ENCODE results near the gene IL31.

Gene IL31

GRCh38 chr12:122201381-122201780 lies 27.4 kb upstream of the IL31 start:
- DNase-seq (ENCODE audit: extremely low read depth, low read depth), result no peak

GRCh38 chr12:122200541-122201175 lies 26.6 kb upstream of the IL31 start:
- no peak for DNase-seq (ENCODE audit: extremely low read depth, low read depth)
- no peak for TF ChIP-seq CTCF (IDR thresholded peaks at IDR 0.05; ENCODE audit: low read depth, low read length)

More at GRCh38 chr12:122201381-122201780, 27.4 kb upstream of the IL31 start:
- no peak for TF ChIP-seq CTCF (IDR thresholded peaks at IDR 0.05; ENCODE audit: low read depth, low read length)

GRCh38 chr12:122199484-122200355 lies 25.7 kb upstream of the IL31 start:
- no peak for TF ChIP-seq CTCF (IDR thresholded peaks at IDR 0.05; ENCODE audit: low read depth, low read length)
- DNase-seq (ENCODE audit: extremely low read depth, low read depth), result no peak

DNA sequence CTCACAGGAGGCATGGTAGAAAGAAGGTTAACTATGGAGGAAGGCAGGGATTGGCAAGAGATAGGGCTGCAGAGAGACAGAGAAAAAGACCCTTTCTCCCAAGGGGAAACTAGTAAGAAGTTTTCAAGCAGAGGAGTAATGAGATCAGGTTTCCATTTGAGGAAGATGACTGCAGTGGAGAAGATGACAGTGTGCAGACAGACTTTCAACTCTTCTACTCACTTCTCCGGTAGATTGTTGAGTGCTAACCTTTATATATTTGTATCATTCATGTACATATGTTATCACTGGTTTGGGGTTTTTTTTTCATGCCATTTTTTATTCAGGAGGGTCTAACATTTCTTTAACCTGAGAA lies 23.6 kb upstream of the IL31 start:
- no peak for TF ChIP-seq CTCF (IDR thresholded peaks at IDR 0.05; ENCODE audit: low read depth, low read length)
- DNase-seq (ENCODE audit: extremely low read depth, low read depth), result no peak

DNA sequence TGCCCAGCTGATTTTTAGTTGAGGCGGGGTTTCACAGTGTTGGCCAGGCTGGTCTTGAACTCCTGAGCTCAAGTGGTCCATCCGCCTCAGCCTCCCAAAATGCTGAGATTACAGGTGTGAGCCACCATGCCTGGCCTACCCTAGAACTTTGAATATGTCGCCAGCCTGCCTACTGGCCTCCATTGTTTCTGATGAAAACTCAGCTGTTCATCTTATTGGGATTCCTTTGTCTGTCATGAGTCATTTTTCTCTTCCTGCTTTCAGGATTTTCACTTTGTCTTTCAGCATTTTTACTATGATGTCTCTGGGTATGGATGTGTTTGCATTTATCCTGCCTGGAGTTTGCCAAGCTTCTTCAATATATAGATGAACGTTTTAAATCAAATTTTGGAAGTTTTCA lies 21.4 kb upstream of the IL31 start:
- DNase-seq (ENCODE audit: extremely low read depth, low read depth), result no peak
- TF ChIP-seq CTCF (IDR thresholded peaks at IDR 0.05; ENCODE audit: low read depth, low read length), result no peak

- no peak for DNase-seq (ENCODE audit: extremely low read depth, low read depth)
- TF ChIP-seq CTCF (IDR thresholded peaks at IDR 0.05; ENCODE audit: low read depth, low read length), result no peak
These were observed 20.8 kb upstream of the IL31 start for GRCh38 chr12:122194804-122195203.

GRCh38 chr12:122192441-122192840 lies 18.4 kb upstream of the IL31 start:
- no peak for DNase-seq (ENCODE audit: extremely low read depth, low read depth)
- no peak for TF ChIP-seq CTCF (IDR thresholded peaks at IDR 0.05; ENCODE audit: low read depth, low read length)
